HepG2 (cell line): ENCODE data around the gene RBPJ. TPM values are rescaled to one million over a fixed set of nuclear protein-coding genes. Genes with fewer than 3 reads are reported as not detected.

Experiments
- ATAC-seq: fragments of 200-7000 bp; cut with Tn5 transposase; 3 replicates; pipeline ENCODE4 v1.9.1; 2020; ENCODE audit warnings: mild to moderate bottlenecking, moderate library complexity
- BruUV-seq: library from RNA; stranded (reverse); fragments of 400-500 nt; replicated peaks from 2 replicates; lab custom pipeline; 2021; lab: Mats Ljungman, UMichigan
- CTCF ChIA-PET: fragments of 300-600 bp; formaldehyde crosslinking; extraction: SDS; loops from one replicate; lab custom pipeline; 2021; ENCODE audit warnings: low total read pairs, inconsistent platforms, low intra/inter-chr PET ratio; lab: Yijun Ruan, JAX
- POLR2A ChIA-PET: fragments of 350-600 bp; sonication (Branson Sonifier 250); formaldehyde crosslinking; loops from one replicate; lab custom pipeline; 2020; ENCODE audit warnings: antibody characterized with exemption, inconsistent platforms; lab: Yijun Ruan, JAX
- DNase-seq: peaks from one replicate; pipeline ENCODE4 v3.0.0-alpha.2; 2015; ENCODE audit warnings: low spot score
- FAIRE-seq: peaks from 3 replicates; lab custom pipeline; 2011; peaks lifted over from hg19 to GRCh38; lab: Jason Lieb, UNC
- H2AFZ ChIP-seq: one replicate; pipeline ENCODE4 v1.6.1; 2011; ENCODE audit warnings: low read length, inconsistent platforms
- H3K27ac ChIP-seq: fragments of 300-600 bp; 3 replicates; pipeline ENCODE4 v1.8.0; 2011; ENCODE audit warnings: mixed run types, mild to moderate bottlenecking, mixed read lengths, low read length, inconsistent platforms; ENCODE audit not compliant: insufficient read depth; ENCODE audit errors: extremely low read length
- H3K27me3 ChIP-seq, 2 experiments: fragments of 200-600 bp in 1 of 2; 2 replicates in 1 of 2; 3 replicates in 1 of 2; pipeline versions ENCODE4 v1.6.0 to v1.8.0; 2011; ENCODE audit warnings: low read length in 2 of 2, mild to moderate bottlenecking in 2 of 2, moderate library complexity in 2 of 2, inconsistent platforms in 1 of 2; ENCODE audit not compliant: insufficient read depth in 2 of 2, control insufficient read depth in 1 of 2
- H3K36me3 ChIP-seq, 2 experiments: fragments of 200-600 bp in 1 of 2; replicated peaks in 1 of 2; 2 replicates in 1 of 2; 3 replicates in 1 of 2; pipeline versions ENCODE4 v1.5.1 to v1.8.0; 2011; ENCODE audit warnings: low read length in 2 of 2, inconsistent platforms in 1 of 2; ENCODE audit not compliant: insufficient read depth in 2 of 2, control insufficient read depth in 1 of 2
- H3K4me1 ChIP-seq: 2 replicates; pipeline ENCODE4 v1.5.1; 2012; ENCODE audit warnings: low read length, inconsistent platforms; ENCODE audit not compliant: insufficient read depth
- H3K4me2 ChIP-seq: 2 replicates; pipeline ENCODE4 v1.6.0; 2011; ENCODE audit warnings: low read depth, low read length, inconsistent platforms
- H3K4me3 ChIP-seq, 3 experiments: fragments of 200-600 bp in 1 of 3; sonication (generic), shearing (Covaris generic) in 1 of 3; replicated peaks in 1 of 3; 2 replicates each; pipeline ENCODE4 v1.5.1; 2011 to 2016; ENCODE audit warnings: low read length in 3 of 3, inconsistent platforms in 2 of 3, low read depth in 2 of 3, mild to moderate bottlenecking in 2 of 3, control low read depth in 1 of 3, mixed read lengths in 1 of 3; ENCODE audit not compliant: insufficient read depth in 1 of 3
- H3K79me2 ChIP-seq: one replicate; pipeline ENCODE4 v1.6.1; 2011; ENCODE audit warnings: low read length, inconsistent platforms; ENCODE audit not compliant: insufficient read depth
- H3K9ac ChIP-seq: 2 replicates; pipeline ENCODE4 v1.6.0; 2011; ENCODE audit warnings: mild to moderate bottlenecking, low read depth, low read length, inconsistent platforms; ENCODE audit not compliant: insufficient read depth
- H3K9me3 ChIP-seq: 2 replicates; pipeline ENCODE4 v1.5.1; 2012; ENCODE audit warnings: mild to moderate bottlenecking, low read length
- H4K20me1 ChIP-seq: 2 replicates; pipeline ENCODE4 v1.6.0; 2011; ENCODE audit warnings: inconsistent platforms, mild to moderate bottlenecking, low read length, moderate library complexity; ENCODE audit not compliant: insufficient read depth
- BRF2 ChIP-seq: sonication (generic); formaldehyde crosslinking; IDR thresholded peaks from 2 replicates; pipeline ENCODE4 v1.8.1; 2022; ENCODE audit warnings: mild to moderate bottlenecking, missing genetic modification reagents
- E2F2 ChIP-seq: sonication (generic); formaldehyde crosslinking; IDR thresholded peaks from 2 replicates; pipeline ENCODE4 v1.4.0; 2020; ENCODE audit warnings: missing genetic modification reagents, borderline replicate concordance
- GATAD1 ChIP-seq: IDR thresholded peaks from 2 replicates; pipeline ENCODE4 v1.6.1; 2016; ENCODE audit warnings: missing genetic modification reagents, missing compliant biosample characterization
- MTF2 ChIP-seq: sonication (generic); formaldehyde crosslinking; IDR thresholded peaks from 2 replicates; pipeline ENCODE4 v1.5.0; 2020; ENCODE audit warnings: missing genetic modification reagents, borderline replicate concordance
- PPARG ChIP-seq: conservative IDR thresholded peaks from 2 replicates; pipeline ENCODE4 v1.6.1; 2016; ENCODE audit warnings: missing biosample characterization, missing genetic modification reagents
- SOX5 ChIP-seq: IDR thresholded peaks from 2 replicates; pipeline ENCODE4 v1.6.1; 2016; ENCODE audit warnings: borderline replicate concordance
- TFDP2 ChIP-seq: sonication (generic); formaldehyde crosslinking; IDR thresholded peaks from 2 replicates; pipeline ENCODE4 v1.4.0; 2020; ENCODE audit warnings: missing genetic modification reagents
- ZBTB2 ChIP-seq: sonication (generic); formaldehyde crosslinking; IDR thresholded peaks from 2 replicates; pipeline ENCODE4 v1.8.0; 2022; ENCODE audit warnings: low read depth, missing genetic modification reagents
- ZNF143 ChIP-seq: sonication (generic); formaldehyde crosslinking; IDR thresholded peaks from 2 replicates; pipeline ENCODE4 v1.4.0; 2020; ENCODE audit warnings: missing genetic modification reagents
- ZNF354B ChIP-seq: sonication (generic); formaldehyde crosslinking; IDR thresholded peaks from 2 replicates; pipeline ENCODE4 v1.8.0; 2022; ENCODE audit warnings: mild to moderate bottlenecking, missing genetic modification reagents
- ZNF44 ChIP-seq: sonication (generic); formaldehyde crosslinking; IDR thresholded peaks from 2 replicates; pipeline ENCODE4 v1.5.1; 2020; ENCODE audit warnings: mild to moderate bottlenecking, missing genetic modification reagents
- WGBS: methylation state at CpG from one replicate; pipeline ENCODE4 v1.1.6; 2017; ENCODE audit warnings: low lambda C conversion rate; 5-methylcytosine and 5-hydroxymethylcytosine counted together
- in situ Hi-C: cut with HindIII; loops from 2 replicates; pipeline ENCODE4 v1.10.0; 2017; ENCODE audit warnings: low pct_unique_long_range_greater_than_20kb; ENCODE audit not compliant: extremely low pct_ligation_motif_present
- intact Hi-C: fragments of 100-400 bp; cut with micrococcal nuclease; formaldehyde crosslinking; loops from one replicate; pipeline ENCODE4 v1.10.0; 2022; ENCODE audit not compliant: unreplicated experiment
- polyA plus RNA-seq, 8 experiments: library from polyadenylated mRNA; depleted of rRNA in 3 of 8; stranded (reverse) in 7 of 8; unstranded in 1 of 8; fragments of >200 nt; fragmentation: Illumina TruSeq in 4 of 8; extraction: Trizol in 4 of 8; gene quantifications; 2 replicates each; pipeline versions ENCODE4 v1.2.1 to v1.2.3, GENCODE V29; 2011 to 2016; ENCODE audit warnings: low read depth in 4 of 8, missing spikeins in 1 of 8, mixed read lengths in 1 of 8; ENCODE audit not compliant: insufficient read depth in 1 of 8
- total RNA-seq, 5 experiments: library from RNA; depleted of rRNA; stranded (reverse); fragments of >200 nt; fragmentation: Illumina TruSeq; extraction: Trizol; gene quantifications; 2 replicates each; pipeline ENCODE4 v1.2.3, GENCODE V29; 2016; ENCODE audit warnings: low read depth in 1 of 5

Gene RBPJ
- total and polyA plus RNA-seq, 2 of the 13 experiments (the other 11 are each of a cell fraction or from before 2014, with no cell fraction given) = 25.9 to 33.2 TPM

GRCh38 chr4:26303008-26303407 lies 17.8 kb upstream of the RBPJ start:
- H3K27ac ChIP-seq = no peak overlapping the region
- H3K79me2 ChIP-seq = no peaks in the 10 kb centered on the region
- no peaks in the 10 kb centered on the region for H4K20me1 ChIP-seq
- H3K9me3 ChIP-seq = no peaks in the 10 kb centered on the region
- BruUV-seq = no TSS peak
- intact Hi-C loops = no loop called here
- TF ChIP-seq SOX5 (CRISPR knock-in tag) (no peak), ZBTB2 (CRISPR knock-in tag) (no peak), E2F2 (CRISPR knock-in tag) (no peak), MTF2 (CRISPR knock-in tag) (no peak), BRF2 (CRISPR knock-in tag) (no peak), GATAD1 (no peak), ZNF354B (CRISPR knock-in tag) (no peak), TFDP2 (CRISPR knock-in tag) (no peak), ZNF44 (CRISPR knock-in tag) (no peak), PPARG (CRISPR knock-in tag) (no peak), ZNF143 (CRISPR knock-in tag) (no peak)
- TF ChIP-seq, all 625 proteins: peak for 0
- Histone ChIP-seq H2AFZ (no peak overlapping the region), H3K36me3 (no peaks in the 10 kb centered on the region), H3K27me3 (no peaks in the 10 kb centered on the region), H3K4me3 (no peak overlapping the region), H3K4me1 (no peaks in the 10 kb centered on the region), H3K4me2 (no peak overlapping the region), H3K9ac (no peak overlapping the region)
- CTCF ChIA-PET = no interaction called here
- FAIRE-seq = no peak
- no peak for DNase-seq
- in situ Hi-C loops = no loop called here
- no peak for ATAC-seq
- WGBS = 46% methylated on average over 4 of the region's 4 CpGs
- POLR2A ChIA-PET = no interaction called here
